NB4 (cell line): ENCODE data around the gene UGT8.

Source experiments
- POLR2A ChIP-seq: IDR thresholded peaks from 2 replicates; pipeline ENCODE4 v1.6.1; 2011; ENCODE audit warnings: mild to moderate bottlenecking; ENCODE audit not compliant: insufficient read length; ENCODE audit errors: extremely low read depth
- TF ChIP-seq, protein P1 (sequence below): IDR thresholded peaks from one replicate; pipeline ENCODE4 v1.5.1; 2012; ENCODE audit warnings: low read depth, low read length
- TF ChIP-seq, protein P2 (sequence below): IDR thresholded peaks from 2 replicates; pipeline ENCODE4 v1.6.1; 2011; ENCODE audit warnings: low read depth, low read length

- TF ChIP-seq, protein P1, sequence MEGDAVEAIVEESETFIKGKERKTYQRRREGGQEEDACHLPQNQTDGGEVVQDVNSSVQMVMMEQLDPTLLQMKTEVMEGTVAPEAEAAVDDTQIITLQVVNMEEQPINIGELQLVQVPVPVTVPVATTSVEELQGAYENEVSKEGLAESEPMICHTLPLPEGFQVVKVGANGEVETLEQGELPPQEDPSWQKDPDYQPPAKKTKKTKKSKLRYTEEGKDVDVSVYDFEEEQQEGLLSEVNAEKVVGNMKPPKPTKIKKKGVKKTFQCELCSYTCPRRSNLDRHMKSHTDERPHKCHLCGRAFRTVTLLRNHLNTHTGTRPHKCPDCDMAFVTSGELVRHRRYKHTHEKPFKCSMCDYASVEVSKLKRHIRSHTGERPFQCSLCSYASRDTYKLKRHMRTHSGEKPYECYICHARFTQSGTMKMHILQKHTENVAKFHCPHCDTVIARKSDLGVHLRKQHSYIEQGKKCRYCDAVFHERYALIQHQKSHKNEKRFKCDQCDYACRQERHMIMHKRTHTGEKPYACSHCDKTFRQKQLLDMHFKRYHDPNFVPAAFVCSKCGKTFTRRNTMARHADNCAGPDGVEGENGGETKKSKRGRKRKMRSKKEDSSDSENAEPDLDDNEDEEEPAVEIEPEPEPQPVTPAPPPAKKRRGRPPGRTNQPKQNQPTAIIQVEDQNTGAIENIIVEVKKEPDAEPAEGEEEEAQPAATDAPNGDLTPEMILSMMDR = no peak
- TF ChIP-seq, protein P2, sequence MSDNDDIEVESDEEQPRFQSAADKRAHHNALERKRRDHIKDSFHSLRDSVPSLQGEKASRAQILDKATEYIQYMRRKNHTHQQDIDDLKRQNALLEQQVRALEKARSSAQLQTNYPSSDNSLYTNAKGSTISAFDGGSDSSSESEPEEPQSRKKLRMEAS = no peak
- TF ChIP-seq POLR2A = no peak
Measured at GRCh38 chr4:114692958-114693357, 94.4 kb downstream of the UGT8 start.
